OCI-M1 (cell line): ENCODE measurements around the gene NCOR2.
A peak's percentile ranks its signal among the peaks of the same experiment; 100 is the strongest.

Experiments
- DNase-seq: peaks from one replicate; lab custom pipeline; 2025; lab: John Stamatoyannopoulos, UW

Gene NCOR2

DNA sequence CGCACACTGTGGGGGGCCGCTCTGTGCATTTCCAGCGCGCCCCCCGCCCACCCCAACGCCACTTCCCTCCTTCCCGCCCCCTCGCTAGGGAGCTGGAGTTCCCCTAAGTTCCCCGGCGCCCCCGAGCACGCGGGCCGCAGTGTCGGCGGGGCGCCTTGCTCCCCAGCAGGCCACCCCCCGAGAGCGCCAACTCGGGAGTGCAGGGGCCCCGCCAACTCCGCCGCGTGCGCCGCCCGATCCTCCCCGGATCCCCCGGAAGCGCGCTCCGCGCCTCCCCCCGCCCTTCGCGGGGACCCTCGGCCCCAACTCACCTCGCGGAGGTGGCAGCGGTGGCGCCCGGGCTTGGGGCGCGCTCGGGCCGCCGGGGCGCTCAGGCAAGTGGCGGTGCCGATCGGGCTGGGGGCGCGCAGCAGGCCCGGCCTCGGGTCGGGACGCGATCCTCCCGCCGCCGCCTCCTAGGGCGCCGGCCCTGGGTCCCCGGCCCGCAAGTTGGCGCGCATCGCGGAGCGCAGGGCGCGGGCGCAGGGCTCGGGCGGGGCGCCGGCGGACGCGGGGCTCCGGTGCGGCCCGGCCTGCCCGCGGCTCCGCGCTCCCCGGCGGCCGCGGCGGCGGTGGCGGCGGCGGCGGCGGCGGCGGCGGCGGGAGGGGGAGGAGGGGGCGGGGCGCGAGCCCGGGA lies at the start of gene NCOR2:
Gene NCOR2, minus strand, starts transcription at position 616 of the 676 bp plus-strand sequence. CDS start 72,361 bp downstream, outside the sequence.
- peak; percentile 51 for DNase-seq

DNA sequence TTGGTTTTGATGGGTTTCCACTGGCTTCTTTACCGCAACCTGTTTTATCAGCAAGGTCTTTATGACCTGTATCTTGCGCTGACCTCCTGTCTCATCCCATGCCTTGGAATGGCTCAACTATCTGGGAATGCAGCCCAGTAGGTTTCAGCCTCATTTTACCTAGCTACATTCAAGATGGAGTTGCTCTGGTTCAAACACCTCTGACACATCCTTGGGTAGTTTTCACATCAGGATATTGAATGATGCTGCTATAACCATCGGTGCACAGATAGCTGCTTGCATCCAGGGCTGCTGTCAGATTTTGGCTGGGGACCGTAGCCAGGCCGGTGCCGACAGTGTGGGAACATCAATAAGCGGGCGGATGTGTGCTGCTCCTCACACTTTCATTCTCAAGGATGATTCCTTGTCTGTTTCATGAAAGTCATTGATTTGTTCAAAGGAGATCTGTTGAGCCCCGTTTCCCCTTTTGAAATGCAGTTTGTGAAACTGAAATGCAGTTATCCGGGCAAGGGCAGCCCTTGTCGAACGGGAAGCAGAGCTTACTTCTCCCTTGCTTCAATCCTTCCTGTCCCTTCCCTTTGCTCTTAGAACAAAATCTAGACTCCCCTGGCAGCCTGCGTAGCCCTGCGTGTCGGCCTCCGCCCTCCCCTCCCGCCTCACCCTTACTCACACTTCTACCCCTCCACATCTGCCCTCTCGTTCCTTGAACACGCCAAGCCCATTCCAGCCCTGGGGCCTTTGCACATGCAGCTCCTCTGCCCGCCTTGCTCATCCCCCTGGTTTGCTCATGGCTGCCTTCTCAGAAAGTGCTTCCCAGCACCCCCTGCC lies 49.2 kb upstream of the NCOR2 start:
- DNase-seq = no peak

DNA sequence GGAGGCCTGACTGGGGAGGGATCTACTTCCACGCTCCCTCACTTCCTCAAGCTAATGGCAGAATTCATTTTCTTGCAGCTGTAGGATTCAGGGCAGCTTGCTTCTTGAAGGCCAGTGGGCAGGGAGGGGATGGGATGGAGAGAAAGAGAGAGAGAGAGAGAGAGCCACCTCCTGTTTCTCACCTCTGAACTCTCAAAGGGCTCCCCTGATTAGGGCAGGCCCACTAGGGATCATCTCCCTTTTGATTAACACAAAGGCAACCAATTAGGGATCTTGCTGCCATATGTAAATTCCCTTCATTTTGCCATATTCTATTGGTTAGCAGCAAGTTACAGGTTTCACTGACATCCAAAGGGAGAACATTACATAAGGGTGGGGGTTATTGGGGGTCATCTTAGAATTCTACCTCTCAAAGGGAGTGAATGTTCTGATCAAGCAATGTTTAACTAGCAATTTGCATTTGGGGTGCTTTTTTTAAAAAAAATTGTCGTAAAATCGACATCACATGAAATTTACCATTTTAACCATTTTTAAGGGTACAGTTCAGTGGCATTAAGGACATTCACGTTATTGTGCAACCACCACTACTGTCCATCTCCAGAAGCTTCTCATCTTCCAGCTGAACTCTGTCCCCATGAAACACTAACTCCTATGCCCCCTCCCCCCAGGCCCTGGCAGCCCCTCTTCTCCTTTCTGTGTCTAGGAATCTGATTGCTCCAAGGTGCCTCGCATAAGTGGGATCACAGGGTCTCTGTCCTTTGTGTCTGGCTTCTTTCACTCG lies 47.3 kb upstream of the NCOR2 start:
- DNase-seq = no peak

DNA sequence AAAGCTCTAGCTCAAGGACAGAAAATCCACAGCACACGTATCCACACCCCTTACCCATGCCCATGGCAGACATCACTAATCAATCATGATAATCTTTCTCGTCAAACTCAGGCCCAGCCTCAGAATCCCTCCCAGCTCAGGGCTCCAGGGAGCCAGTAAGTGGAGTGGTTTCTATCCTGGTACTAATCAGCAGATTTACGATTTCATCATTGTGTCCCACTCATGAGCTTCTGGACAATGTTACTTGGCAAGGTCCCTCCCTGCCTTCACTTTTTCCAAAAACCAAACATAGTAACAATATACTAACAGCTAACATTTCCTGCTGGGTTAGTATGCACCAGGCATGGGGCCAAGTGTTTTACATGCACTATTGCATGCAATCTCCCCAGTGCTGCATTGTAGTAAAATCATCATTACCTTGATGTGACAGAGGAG lies 45.8 kb upstream of the NCOR2 start:
- DNase-seq = no peak

DNA sequence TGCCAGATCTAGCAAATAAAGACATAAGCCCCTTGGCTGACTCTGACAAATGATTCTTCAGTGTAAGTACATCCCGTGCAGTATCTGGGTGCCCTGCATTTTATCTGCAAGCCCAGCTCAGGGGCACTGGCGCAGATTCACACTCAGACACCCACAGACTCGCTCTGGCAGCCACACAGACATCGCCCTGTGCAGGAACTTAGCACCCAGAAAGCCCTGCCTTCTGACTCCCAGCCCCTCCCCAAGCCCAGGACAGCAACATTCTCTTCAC lies 44.9 kb upstream of the NCOR2 start:
- no peak for DNase-seq

DNA sequence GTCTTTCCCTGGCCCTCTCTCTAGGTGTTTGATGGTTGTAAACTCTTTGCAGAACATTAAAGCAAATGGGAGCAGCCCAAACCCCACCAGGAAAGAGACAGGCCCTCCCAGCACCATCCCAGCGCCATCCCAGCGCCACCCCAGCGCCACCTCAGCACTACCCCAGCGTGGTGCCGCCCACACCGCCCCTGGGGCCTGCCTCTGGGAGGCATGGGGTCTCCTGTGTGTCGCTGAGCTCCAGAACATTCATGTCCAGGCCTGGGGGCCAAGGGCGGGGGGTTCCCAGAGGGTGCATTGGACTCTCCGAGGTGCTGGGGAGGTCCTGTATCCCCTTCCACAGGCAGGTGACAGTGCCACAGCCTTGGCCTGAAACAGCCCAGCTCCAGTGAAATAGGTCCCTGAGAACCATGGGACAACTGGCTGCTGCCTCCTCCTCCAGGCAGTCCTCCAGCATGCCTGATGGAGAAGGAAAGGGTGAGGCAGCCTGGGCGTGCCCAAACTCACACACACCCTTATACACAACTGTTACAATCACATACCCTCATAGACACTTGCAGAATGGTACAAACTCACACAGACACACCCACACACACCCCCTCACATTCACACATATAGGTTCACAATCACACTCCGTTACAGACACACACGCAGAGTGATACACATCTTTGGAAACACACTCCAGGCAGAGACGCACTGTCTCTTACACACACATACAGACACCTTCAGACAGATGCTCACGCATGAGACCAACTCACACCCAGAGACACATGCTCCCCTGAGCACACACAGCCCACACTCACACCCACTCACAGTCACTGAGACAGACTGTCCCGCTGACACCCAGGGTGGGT lies 44.4 kb upstream of the NCOR2 start:
- no peak for DNase-seq

DNA sequence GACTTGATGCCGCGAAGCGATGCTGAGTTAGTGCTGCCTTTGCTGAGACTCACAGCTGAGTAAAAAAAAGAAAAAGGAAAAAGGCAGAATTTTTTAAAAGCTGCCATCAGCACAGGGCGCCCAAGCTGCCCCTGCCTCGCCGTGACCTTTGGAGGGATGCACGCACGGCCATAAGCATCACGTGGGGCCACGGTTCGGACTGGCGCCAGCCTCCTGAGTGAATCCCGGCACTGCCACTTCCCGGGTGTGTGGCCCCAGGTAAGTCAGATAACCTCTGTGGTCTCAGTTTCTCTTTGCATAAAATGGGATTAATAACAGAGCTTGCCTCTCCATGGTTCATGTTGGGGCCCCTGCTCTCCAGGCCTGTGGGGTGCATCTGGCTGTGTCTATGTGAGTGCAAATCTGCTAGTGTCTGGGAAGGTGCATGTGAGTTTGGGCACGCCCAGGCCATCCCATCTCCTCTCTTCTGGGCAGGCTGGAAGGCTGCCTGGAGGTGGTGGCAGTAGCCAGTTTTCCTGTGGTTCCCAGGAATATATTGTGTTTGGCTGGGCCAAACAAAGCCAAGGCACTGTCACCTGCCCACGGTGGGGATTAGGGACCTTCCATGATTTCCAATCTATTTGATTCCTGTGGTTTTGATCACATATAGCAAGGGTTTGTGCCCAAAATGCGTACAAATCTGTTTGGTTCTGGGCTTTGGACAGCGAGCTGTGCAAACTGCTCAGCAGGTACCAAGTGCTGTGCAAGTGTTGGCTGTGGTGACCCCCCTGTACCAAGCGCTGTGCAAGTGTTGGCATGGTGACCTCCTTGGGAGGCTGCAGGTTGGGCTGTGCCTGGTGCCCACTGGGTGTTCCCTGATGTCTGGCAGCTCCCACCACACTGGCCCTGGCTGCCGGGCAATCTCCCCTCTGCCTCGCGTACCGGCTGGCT lies 43.5 kb upstream of the NCOR2 start:
- DNase-seq = no peak

DNA sequence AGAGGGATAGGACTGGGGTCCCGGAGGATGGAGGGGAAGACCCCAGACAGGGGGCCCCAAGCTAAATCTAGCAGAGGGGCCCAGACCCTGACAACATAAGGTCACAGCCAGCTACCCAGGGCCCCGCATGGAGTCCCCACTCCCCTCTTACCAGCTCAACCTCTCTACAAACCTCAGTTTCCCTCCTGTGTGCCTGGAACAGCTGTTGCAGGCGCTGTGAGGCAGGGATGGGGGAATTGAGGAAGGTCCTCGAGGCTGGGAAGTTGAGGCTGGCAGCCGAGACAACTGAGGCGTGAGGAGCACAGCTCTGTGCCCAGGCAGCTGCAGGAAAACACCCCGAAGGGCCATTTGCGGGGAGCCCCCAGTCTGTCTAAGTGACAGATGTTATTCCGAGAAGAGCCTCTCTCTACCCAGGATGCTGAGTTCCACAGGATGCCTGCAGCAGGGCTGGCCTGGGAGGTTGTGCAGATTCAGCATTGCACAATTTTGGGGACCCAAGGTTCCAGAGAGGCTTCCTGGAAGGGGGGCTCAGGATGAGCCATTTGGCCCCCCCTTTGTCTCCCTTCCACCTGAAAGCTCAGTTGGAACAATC lies 42.7 kb upstream of the NCOR2 start:
- DNase-seq = no peak

DNA sequence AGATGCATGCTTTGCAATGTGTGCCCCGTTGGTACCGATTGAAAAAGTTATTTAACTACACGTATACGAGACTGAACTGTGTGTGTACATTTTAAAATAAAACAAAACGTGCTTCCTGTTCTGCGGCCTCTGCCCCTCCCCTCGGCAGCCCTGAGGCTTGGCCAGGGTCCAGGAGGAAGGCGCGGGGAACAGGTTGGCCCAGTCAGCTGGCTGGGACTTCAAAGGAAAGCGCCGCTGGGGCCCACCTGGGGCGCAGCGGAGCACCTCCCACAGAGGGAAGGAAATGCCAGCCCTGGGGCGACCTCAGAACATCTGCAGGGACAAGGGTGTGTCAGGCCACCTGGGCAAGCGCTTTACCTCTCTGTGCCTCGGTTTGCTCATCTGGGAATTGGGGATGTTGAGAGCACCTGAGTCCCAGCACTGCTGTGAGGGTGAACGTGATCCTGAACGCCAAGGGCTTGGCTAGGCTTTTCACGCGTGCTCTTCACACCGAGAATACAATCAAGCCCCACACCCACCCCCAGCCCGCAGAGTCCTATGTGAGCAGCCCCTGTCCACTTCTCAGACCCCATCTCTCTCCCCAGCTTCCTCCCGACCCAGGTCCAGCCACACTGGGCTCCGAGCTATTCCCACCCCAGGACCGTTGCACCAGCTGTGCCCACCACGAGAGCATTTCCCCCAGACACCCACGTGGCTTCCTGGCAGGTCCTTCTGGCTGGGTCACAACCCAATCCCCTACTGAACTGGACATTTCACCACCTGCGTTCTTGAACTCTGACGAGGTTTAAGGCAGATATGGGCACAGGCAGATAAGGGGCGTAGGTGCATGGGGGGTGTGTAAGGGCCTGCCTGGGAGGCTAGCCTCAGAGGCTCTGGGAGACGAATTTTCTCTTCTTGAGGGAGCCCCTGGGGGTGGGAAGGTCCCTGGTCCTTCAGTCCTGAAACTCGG lies 41.9 kb upstream of the NCOR2 start:
- peak; percentile 85 for DNase-seq

DNA sequence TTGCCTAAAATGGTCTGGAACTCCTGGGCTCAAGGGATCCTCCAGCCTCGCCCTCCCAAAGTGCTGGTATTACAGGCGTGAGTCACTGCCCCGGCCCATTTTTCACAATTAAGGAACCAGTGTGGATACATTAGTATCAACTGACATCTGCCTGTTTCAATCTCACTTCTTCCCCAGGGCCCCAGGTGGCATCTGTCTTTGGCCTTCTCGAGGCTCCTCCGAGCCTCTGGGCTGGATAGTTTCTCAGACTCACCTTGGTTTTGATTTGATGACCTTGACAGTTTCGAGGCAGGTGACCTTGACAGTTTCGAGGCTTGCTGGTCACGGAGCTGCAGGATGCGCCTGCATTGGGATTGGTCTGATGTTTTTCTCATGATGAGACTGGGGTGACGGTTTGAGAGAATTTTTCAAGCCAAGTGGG lies 41.0 kb upstream of the NCOR2 start:
- DNase-seq = no peak

DNA sequence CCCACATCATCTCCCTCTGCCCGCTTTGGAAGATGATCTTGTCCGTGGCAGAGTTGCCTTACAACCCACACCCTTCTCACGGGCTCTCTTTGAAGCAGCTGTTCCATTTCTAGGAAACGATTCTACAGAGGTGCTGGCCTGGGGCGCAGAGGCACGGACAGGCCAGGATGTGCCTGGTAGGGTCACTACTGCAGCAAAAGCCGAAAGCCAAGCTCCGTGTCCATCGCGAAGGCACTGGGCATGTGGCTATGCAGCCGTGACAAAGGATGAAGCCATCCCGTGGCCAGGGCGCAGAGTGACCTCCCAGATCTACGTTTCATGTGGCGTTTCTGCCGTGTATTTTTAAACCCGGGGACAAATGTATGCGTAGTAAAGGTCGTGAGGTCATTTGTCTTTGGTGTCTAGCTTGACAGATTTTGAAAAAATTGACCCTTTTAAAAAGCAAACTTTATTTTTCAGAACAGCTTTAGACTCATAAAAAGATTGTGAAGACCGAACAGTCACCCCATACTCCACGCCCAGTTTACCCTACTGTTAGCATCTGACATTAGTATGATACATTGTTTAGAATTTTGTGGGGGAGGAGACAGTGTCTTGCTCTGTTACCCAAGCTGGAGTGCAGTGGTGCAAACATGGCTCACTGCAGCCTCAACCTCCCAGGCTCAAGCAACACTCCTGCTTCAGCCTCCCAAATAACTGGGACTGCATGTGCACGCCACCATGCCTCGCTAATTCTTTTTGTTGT lies 40.4 kb upstream of the NCOR2 start:
- DNase-seq = no peak

DNA sequence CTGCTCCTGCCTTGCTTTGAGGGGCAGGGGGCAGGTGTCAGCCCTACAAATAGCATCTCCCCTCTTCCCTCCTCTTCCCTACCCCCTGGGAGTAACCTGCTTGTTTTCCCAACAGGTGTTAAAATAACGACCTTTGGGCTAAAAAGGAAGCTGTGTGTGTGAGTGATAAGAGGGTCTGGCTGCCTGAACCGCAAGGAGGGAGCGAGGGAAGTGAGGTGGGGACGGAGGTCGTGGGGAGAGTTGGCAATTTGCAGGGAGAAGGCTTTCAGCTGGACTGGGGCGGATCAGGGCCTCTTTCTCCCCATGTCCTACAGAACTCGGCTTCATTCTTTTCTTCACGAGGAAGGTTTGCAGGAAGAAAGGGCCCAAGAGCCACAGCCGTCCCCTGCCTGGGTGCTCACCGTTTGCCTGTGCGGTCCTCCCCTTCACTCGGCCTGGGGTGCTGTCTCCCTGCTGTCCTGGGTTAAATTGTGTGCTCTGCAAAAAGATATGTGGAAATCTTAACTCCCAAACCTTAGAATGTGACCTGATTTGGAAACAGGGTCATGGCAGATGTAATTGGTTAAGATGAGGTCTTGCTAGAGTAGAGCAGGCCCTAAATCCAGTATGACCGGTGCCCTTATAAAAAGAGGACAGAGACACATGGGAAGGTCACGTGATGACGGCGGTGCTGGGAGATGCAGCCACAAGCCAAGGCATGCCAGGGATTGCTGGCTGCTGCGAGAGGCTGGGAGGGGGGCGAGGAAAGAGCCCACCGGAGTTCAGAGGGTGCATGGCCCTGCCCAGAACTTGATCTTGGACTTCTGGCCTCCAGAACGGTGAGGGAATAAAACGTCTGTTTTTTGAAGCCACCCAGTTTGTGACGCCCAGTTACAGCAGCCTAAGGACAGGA lies 38.7 kb upstream of the NCOR2 start:
- DNase-seq = peak; percentile 55

DNA sequence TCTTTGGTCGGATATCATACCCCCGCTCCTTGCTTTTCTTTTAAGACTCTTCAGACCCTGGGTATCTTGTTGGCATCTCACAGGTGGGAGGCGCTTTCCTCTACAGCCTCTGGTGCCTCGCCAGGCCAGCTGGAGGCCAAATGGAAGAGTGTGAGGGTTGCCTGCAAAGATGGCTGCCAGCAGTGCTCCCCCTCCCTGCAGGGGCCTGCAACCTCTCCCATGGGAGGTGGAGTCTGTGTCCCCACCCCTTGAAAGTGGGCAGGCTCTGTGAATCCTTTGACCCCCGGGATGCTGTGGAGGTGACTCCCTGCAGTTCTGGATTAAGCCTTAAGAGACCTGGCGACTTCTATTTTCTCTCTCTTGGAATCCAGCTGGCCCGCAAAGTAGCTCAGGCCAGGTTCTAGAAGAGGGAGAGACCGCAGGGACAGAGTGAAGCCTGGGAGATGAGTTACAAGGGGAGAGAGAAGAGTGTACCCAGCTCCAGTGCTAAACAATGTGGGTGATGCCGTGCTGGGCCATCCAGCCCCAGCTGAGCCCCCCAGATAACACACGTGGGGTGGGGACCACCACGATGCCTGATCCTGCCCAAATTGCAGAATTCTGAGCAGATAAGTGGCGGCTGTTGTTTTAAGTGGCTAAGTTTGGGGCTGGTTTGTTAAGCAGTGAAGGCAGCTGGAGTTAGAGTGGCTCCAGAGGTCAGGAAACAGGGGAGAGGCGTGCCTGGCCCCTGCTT lies 37.9 kb upstream of the NCOR2 start:
- DNase-seq = peak; percentile 55

DNA sequence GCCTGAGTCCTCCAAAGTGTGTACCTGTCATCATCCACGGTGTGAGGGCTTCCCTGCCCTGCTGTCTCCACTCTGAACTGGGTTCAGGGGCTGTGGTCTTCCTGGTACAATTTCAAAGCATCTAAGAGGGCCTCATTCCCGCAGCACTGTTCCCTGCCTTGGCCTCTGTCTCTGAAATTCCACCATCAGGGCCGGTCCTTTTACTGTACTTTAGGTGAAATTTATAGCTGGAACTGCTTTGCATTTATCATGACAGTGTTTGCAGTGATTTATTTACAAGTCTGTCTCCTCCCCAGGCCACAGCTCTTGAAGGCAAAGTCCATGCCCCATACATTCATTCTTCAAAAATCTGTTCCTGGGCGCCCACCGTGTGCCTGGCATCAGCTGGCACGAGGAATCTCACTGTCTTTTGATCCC lies 36.9 kb upstream of the NCOR2 start:
- no peak for DNase-seq

DNA sequence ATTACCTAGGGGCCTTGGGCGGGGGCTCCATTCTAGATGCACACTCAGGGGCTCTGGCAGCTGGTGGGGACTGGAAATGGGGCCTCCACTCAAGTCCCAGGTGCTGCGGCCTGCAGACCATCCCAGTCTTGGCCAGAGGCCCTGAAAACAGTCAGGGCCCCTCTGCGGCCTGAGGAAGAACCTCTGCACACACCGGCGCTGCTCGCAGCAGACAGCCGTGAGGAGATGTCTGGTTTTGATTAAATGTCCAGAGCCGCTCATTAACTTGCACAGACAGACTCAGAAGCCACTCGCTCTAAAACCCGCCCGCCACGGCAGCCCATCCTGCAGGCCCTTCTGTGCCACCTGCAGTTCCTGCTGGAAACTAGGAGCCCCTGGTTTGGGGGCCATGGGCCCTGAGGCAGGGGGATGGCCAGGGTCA lies 36.4 kb upstream of the NCOR2 start:
- DNase-seq = no peak

DNA sequence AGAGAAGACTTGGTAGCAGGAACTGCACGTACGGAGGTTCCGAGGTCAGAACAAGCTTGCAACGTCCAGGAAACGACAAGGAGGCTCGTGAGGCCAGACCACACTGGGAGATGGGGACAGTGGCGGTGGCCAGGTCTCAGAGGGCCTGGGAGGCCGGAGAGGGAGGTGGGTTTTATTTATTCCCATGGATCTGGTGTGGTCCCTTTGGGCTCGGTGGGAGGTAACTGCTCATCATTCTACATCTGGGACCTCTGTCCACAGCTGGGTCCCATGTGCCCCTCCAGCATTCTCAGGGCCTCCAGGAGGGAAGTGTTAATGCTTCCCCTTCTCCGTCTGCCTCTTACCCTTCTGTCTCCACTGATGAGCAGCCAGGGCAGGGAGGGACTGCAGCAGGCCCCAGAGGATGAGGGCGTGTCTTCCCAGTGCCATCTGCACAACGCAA lies 35.7 kb upstream of the NCOR2 start:
- DNase-seq = no peak

DNA sequence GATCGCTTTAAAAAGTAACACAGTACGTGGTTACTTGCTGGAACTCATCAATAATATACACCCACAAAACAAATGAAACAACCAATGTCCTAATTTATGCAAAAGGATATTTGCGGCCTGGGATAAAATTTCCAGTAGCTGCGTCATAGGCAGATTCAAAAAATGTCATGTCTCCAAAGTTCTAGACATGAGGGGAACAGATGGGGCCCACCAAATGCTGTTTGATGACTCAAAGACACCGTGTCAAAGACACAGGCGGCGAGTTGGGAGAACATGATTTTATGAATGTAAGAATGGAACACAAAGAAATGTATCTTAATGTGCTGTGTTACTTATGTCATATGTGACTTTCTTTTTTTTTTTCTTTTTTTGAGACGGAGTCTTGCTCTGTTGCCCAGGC lies 34.3 kb upstream of the NCOR2 start:
- no peak for DNase-seq
